HG03103 (cell line): ENCODE data around the gene SCYGR5.
"Not testable (repeated sequence)": the region's sequence is repeated elsewhere in the genome, so short reads cannot be mapped to it uniquely, and the experiment has no call there.

Experiments used
- ATAC-seq: cut with Tn5 transposase; IDR thresholded peaks from one replicate; pipeline ENCODE4 v1.9.1; 2021; ENCODE audit warnings: low read depth; ENCODE audit not compliant: unreplicated experiment

Gene SCYGR5, protein sequence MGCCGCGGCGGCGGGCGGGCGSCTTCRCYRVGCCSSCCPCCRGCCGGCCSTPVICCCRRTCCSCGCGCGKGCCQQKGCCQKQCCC

DNA sequence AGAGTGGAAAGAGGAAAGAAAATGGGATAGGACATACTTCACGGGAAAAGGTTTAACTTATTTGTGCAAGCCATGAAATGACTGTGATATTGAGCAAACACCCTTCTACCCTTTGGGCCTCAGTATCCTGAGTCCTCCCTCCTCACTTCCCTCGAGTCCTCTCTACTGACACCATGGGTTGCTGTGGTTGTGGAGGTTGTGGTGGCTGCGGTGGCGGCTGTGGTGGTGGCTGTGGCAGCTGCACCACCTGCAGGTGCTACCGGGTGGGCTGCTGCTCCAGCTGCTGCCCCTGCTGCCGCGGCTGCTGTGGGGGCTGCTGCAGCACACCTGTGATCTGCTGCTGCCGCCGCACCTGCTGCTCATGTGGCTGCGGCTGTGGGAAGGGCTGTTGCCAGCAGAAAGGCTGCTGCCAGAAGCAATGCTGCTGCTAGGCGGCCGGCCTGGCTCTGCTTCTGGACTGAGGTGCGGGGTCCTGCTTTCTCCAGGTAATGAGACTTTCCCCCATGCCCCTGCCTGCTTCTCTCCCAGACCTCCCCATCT lies at the start of gene SCYGR5:
TSS of gene SCYGR5 (plus strand) at position 174 of the 540 bp plus-strand sequence. CDS start at position 174, 0 bp downstream.
- not testable (repeated sequence) for ATAC-seq

DNA sequence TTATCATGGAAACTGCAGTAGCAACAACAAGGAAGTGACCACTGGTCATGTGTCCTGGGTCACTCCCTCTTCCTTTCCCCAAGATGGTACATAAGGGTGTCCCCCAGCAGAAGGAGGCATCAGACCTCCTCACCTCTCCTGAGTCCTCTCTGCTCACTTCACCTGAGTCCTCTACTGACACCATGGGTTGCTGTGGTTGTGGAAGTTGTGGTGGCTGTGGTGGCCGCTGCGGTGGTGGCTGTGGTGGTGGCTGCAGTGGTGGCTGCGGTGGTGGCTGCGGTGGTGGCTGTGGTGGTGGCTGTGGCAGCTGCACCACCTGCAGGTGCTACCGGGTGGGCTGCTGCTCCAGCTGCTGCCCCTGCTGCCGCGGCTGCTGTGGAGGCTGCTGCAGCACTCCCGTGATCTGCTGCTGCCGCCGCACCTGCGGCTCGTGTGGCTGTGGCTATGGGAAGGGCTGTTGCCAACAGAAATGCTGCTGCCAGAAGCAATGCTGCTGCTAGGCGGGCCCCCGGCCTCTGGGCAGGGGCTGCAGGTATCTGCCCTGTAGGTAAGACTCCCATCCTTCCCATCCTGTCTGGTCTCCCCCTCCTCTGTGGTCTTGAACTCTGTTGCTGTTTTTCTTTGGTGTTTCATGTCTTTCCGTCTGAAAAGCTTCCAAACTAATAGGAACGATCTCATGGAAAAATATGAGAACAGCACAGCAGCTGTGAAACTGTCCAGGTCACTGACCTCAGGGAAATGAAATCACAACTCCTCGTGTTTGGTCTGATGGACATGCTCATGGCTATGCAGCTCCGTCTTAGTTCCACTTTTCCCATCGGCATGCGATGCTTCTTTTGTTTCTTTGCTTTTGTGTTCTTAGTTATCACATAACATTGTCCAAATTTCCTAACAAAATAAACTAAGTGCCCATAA lies 49.0 kb upstream of the SCYGR5 start, which contains the start of gene SCYGR4:
TSS of gene SCYGR4 (plus strand) at position 183 of the 915 bp plus-strand sequence. CDS start at position 183, 0 bp downstream.
- no peak for ATAC-seq

DNA sequence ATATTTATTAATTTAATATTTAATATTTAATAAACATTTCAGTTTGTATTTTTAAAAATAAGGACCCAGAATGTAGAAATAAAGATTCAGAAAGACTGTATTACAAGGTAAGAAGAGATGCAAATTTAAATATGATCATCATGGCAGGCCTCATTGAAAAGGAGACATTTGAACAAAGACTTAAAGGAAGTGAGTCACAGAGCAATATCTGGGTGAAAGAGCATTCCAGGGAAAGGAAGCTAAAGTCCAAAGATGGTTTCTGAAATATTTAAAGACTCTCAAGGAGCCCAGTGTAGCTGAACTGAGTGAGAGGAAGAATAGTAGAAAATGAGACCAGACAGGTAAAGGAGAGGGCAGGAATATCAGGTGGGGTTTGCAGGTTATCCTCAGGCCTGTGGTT lies 43.4 kb upstream of the SCYGR5 start:
- no peak for ATAC-seq

DNA sequence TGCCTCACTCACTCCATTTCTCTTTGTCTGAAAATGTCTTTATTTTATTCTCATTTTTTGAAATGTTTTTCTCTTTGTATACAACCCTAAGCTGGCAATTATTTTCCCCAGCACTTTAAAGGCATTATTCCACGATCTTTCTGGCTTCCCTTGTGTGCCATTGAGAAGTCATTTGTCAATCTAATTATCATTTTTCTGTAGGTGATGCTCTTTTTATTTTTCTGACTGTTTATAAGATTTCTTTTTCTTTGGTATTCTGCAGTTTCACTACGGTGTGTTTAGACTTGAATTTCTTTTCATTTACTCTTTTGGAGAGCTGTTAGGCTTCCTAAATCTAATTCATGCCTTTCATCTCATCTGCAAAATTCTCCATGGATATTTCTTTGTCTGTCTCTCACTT lies 41.2 kb upstream of the SCYGR5 start:
- ATAC-seq, result no peak

DNA sequence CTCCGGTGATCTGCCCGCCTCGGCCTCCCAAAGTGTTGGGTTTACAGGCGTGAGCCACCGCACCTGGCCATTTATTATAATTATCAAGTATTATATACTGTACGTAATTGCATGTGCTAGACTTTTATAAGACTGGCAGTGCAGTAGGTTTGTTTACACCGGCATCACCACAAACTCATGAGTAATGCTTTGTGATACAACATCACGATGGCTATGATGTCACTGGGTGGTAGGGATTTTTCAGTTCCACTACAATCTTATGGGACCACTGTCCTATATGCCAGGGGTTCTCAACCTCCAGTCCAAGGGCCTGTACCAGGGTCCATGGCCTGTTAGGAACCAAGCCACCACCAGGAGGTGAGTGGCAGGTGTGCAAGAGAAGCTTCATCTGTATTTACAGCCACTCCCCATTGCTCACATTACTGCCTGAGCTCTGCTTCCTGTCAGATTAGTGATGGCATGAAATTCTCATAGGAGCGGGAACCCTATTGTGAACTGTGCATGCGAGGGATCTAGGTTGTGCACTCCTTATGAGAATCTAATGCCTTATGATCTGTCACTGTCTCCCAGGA lies 39.9 kb upstream of the SCYGR5 start:
- ATAC-seq, result no peak

DNA sequence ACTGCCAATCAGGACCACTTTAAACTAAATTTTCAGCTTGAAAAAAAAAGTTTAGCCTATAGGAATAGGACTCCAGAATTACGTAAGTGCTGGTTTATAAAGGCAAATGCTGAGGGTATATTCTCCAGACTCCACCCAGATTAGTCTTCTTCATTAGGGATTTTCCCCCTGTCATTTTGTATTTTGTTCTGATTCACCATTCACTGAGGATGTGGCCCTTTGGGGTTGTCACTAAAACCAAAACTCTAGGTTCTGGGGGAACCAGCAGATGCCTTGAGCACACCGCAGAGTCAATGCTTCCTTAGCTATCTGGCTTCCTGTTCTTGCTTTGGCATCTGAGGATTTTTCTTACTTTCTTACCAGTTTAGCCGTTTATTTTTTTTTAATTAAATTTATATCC lies 38.8 kb upstream of the SCYGR5 start:
- ATAC-seq, result peak; percentile 93

DNA sequence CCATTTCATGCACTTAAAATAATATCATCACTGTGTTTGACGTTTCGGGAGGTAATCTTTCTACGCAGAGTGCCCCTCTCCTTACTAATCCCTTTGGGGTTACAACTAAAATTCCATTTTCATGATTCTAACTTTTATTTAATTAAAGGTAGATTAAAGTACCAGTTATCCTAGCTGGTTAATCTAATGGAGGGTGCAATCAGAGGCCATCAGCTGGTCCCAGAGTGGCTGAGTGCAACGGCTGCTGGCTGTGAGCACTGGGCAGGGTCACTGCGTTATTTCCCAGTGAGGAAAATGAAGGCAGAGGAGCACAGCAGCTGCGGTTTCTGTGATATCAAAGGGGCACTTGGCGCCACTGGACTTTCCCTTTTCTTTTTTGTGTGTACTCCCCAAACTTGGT lies 37.2 kb upstream of the SCYGR5 start:
- no peak for ATAC-seq

DNA sequence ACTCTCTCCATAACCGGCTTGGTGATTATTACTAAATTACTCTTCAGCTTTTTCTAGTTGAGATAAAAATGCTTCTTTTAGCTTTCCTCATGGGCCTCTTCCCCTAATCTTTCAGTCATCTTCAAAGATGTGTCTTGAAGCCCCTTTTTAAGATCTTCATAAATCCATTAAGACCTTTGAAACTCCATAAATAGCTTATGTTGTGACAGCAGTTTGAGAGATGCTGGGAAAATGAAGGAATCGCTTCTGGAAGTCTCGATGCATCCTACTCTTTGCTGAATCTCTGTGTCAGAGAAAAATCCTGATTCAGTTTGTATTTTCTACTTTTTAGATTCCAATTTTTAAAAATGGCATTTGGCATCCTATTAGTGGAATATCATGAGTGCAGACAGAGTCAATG lies 36.3 kb upstream of the SCYGR5 start:
- ATAC-seq, result no peak

DNA sequence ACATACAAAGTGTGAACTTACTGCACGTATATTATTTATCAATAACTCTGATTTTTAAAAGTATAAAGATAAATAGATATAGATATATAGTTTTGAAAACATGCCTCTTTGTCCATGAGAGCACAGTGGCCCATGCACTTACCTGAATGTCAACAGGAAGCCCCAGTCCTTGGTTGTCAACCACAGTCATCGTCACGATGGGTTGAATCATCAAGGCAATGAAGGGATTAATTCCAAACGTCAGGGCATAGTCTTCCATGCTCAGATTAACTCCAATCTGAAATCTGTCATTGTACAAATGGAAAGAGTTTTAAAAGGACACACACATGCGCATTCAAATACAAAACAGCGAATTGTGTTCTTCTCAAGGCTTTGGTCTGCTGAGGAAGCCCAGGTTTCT lies 33.8 kb upstream of the SCYGR5 start:
- no peak for ATAC-seq

DNA sequence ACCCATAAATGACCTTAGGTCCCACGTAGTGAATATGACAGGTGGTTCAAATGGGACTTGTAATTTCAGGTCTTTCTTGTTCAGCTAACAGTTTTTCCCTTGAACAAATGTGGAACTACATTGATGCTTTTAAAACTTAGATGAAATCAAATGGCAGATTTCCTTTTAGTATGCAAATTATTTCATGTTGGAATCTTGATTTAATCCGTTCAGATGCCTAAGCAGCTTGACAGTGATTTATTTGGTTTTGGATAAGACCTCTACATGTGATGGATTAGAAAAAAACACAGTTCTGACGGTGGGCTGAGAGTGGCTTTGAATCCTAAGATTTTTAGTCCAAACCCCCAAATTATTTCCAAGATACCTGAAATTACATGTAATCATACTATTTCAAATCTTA lies 32.4 kb upstream of the SCYGR5 start:
- no peak for ATAC-seq

DNA sequence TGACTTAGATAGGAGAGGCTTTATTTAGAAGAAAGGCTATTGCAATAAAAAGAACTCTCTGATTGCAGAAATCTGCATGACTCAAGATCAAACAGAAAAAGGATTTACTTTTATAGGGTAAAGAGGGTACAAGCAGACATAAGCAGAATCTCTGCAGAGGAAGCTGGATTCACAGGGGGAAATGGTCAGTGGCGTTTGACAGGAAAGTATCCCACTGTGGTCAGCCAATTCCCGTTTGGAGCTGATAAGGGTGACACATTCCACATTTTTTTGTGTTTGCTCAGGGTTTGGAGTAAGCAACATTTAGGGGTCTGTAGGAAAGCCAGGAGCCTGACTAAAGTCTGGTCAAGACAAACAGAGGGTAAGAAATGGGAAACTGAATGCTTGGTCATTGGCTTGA lies 23.9 kb upstream of the SCYGR5 start:
- ATAC-seq, result no peak

DNA sequence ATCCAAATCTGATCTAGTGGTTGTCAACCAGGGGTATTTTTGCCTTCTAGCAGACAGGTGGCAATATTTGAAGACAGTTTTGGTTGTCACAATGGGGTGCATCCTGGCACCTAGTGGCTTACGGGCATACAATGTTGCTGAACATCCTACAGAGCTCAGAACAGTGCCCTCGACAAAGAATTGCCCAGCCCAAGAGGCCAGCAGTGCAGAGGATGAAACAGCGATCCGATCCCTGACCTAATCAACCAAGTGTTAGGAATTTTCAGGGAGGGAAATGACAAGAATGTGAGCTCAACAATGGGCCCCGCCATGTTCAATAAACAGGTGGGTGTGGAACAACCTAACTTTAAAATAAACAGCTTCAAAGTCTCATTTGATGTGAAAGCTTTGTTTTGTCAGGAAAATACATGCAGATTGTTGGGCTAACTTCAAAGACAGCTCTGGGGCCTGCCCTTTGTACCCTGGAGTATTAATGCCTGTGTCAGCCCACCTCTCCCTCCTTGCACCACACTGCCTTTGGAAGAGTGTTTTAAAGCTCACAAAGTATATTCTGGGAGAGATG lies 22.5 kb upstream of the SCYGR5 start:
- ATAC-seq, result no peak

DNA sequence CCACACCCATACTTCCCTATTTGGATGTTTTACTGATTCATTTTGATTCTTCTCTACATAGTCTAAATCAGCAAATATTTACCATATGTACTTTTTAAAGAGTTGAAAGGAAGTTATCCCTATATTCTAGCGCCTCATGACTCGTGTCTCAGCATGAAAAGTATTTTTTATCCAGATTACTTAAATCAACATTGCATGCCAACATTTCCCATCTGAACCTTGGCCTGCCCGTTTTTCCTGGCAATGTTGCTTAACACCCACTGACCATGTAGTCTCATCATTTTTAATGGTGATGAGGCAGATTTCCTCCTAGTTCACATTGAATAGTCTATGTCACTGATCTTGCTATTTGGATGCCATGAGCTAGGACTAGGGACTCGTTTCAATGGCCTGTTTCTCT lies 13.2 kb upstream of the SCYGR5 start:
- ATAC-seq, result no peak

DNA sequence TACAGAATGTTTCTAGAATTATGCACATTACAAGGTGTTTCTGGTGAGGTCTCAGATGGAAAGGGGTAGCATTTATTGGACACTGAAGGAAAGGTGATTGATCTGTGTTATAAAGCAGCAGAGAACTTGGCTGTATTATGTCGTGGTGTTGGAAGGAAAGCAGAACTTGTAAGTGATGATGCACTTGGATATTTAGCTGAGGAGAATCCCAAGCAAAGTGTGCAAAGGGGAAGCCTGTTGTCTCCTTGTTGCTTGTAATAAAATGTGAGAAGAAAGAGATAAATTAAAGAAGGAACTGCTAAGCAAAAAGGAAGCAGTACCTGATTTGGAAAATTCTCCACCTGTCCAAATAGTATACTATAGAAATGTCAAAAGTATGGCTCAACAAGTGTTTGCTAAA lies 12.2 kb upstream of the SCYGR5 start:
- no peak for ATAC-seq

DNA sequence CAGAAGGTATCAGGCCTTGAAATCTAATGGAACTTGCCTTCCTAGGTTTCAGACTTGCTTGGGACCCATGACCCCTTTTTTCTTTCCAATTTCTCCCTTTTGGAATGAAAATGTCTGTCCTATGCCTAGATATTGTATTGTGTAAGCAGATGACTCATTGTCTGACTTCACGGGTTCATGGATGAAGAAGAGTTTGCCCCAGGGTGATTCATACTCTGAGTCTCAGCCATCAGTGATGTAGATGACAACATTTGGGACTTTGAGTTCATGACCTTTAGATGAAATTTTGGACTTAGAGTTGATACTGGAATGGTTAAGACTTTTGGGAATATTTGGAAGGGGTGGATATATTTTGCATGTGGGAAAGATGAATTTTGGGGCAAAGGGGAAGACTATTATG lies 11.2 kb upstream of the SCYGR5 start:
- ATAC-seq, result no peak

DNA sequence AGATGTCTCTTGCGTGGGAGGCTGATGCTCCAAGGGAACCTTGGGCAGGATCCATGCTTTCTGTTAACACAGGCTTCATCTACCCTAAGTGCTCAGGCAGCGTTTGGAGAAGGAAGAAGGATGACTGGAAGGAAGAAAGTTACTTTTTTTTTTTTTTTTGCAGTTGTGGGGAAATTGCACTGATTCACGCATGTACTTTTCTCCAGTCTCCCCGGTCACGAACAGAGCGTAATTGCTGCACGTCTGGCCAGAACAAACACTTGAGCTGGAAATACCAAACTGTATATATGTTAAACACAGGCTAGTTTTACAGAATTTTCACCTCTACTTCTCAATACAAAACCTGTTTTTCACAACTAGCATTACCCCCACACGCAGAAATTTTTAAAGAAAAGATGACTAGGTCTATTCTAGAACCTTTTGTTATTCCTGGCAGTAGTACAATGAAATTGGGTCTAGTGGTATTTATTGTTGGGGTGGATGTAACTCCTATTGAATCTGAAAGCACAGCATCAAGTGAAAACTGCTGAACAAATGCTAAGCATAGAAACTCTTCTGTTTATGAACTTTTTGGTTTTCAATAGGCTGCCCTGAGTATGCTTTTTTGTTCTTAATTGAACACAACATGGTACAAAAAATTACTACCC lies 9.3 kb upstream of the SCYGR5 start:
- ATAC-seq, result no peak

DNA sequence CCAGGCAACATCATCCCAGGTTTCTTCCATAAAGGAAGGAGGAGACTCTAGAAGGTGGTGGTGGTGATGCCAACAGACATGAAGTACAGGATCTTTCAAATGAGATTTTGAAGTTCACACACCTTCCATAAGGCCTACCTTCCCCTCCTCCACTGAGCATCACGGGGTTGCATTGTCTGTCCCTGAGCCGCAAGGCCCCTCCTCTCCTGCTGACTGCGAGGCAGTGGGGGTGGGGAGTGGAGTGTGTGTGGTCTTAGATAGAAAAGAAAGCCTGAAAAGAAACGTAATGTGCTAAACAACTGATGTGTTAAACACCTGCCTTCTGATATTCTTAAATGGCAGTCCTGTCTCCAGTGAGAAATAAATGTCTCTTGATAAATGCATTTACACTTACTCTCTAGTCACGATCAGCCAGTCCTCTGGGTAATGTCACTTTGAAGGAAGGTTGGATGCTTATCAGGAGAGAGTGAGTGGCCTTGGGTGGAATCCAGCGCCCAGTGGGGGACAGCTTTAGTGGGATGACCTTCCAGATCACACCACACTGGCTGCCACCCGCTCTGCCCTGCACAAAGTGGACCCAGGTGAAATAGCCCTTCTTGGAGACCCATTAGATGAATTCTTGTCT lies 5.5 kb upstream of the SCYGR5 start:
- ATAC-seq, result no peak

DNA sequence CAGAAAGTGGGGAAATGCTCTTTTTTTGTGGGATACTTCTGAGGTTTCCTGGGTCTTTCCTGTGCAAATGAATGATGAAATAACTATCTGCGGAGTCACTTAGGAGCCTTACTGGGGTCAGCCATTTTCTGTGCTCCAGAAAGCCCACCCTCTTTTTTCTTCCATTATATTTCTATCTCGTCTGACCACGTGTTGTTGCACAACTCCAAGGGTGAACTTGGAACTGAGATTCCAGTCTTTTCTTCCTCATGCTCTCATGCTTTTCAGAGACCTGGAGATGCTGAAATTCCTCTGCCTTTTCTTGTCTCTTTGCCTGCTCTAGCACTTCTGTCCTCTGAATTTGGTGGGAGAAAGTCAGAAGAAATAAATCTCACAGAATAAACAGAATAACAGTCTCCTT lies 4.8 kb upstream of the SCYGR5 start:
- no peak for ATAC-seq

DNA sequence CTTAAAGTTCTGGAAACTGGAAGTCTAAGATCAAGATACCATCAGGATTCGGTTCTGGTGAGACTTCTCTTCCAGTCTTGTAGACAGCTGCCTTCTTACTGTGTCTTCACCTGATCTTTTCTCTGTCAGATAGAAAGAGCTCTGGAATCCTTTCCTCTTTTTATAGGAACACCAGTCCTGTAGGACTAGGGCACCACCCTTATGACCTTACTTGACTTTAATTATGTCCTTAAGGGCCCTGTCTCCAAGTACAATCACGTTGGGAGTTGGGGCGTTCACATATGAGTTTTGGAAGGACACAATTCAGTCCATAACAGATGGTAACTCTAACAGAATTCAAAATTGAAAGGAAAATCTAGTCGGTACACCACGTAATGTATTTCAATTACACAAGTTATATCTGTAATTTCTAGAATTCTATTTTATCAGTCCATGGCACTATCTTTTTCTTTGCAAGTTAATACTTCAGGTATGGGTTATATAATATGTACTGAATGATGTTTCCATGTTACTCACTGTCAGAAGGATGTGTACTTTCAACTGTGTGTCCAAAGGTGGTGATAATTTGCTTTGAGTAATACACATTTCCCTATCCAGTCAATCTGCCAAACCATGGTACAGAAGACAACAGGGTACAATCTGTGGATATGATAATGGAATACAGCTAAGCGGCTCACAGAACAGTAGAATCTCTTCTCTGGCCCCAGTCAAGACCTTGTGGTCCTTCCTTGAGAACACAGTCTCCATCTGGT lies 1.2 kb upstream of the SCYGR5 start:
- ATAC-seq, result no peak
